Tibial nerve (tissue), 4 donors: ENCODE measurements around the gene CLEC20A.

ENCODE experiments used
- EP300 ChIP-seq, 2 donors: sonication (generic); formaldehyde crosslinking; IDR thresholded peaks; one replicate each; pipeline ENCODE4 v1.6.1; 2017; ENCODE audit warnings: antibody characterized with exemption in 2 of 2, mild to moderate bottlenecking in 1 of 2
- POLR2A ChIP-seq, 2 donors: fragments of 450-650 bp; IDR thresholded peaks; one replicate each; pipeline ENCODE4 v1.6.1; 2017; ENCODE audit warnings: antibody characterized with exemption in 2 of 2, mild to moderate bottlenecking in 2 of 2, moderate library complexity in 2 of 2
- TF ChIP-seq, protein P1 (sequence below), 5 experiments: fragments of 200-600 bp in 3 of 5; fragments of 450-650 bp in 2 of 5; sonication (generic) in 3 of 5; IDR thresholded peaks; one replicate each; pipeline ENCODE4 v1.5.1; 2016 to 2019; ENCODE audit warnings: antibody characterized with exemption in 5 of 5, mild to moderate bottlenecking in 3 of 5, moderate library complexity in 2 of 5

DNA sequence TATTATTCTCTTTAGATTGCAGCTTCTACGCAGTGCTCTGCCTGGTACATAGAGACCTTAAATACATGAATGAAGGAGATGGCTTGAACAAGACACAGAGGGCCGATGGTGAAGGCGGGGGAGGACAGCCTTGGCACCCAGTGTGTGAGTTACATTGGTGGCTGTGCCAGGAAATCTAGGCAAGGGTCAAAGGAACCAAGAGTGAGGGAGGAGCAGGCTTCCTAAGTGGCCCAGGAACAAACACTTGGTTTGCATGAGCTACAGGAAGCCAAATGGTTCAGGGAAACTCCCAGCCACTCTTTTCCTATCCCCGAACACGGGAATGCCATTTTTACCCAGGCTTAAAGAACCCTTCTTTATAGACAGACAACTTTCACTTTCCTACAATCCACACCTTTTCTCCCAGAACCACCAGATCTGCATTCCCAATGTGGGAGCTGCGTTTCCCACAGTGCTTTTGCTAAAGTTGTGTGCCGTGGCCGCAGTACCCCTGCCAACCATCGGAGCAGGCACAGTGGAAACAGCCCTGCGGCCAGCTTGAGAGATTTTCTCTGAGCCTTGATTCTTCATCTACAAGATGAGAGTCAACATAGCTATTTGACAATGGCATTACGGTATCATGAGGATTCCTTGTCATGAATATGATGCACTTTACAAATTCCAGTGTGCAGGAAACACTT lies 3.5 kb upstream of the CLEC20A start:
- TF ChIP-seq, protein P1, sequence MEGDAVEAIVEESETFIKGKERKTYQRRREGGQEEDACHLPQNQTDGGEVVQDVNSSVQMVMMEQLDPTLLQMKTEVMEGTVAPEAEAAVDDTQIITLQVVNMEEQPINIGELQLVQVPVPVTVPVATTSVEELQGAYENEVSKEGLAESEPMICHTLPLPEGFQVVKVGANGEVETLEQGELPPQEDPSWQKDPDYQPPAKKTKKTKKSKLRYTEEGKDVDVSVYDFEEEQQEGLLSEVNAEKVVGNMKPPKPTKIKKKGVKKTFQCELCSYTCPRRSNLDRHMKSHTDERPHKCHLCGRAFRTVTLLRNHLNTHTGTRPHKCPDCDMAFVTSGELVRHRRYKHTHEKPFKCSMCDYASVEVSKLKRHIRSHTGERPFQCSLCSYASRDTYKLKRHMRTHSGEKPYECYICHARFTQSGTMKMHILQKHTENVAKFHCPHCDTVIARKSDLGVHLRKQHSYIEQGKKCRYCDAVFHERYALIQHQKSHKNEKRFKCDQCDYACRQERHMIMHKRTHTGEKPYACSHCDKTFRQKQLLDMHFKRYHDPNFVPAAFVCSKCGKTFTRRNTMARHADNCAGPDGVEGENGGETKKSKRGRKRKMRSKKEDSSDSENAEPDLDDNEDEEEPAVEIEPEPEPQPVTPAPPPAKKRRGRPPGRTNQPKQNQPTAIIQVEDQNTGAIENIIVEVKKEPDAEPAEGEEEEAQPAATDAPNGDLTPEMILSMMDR (IDR thresholded peaks at IDR 0.05): no peak
- TF ChIP-seq EP300 (IDR thresholded peaks at IDR 0.05) (no peak), POLR2A (IDR thresholded peaks at IDR 0.05) (no peak)
